Heart left ventricle (tissue), 13 donors: ENCODE measurements around the gene MAGEH1.

Source experiments
- CTCF ChIP-seq, 12 donors: fragments of 200-600 bp; sonication (generic) in 4 of 12; IDR thresholded peaks; one replicate each; pipeline versions ENCODE4 v1.5.0 to v1.8.0; 2018 to 2022; ENCODE audit warnings: antibody characterized with exemption in 12 of 12, mild to moderate bottlenecking in 5 of 12
- POLR2A ChIP-seq, 2 donors: fragments of 450-650 bp; IDR thresholded peaks; one replicate each; pipeline ENCODE4 v1.6.1; 2017; ENCODE audit warnings: antibody characterized with exemption in 2 of 2, mild to moderate bottlenecking in 2 of 2, moderate library complexity in 2 of 2
- donor health status: ischemic (EF 13 %, LVEDD 7.1; RV severe dilation, severe dysfunction).
- donor health status: DM: no; HTN: yes; CAD: no.
- donor health status: DM: no; HTN: no; CAD: no.
- donor health status: ischemic (EF 25% LVEDD 6.9; RV normal size, moderate dysfunction).
- donor health status: ischemic (EF 25% LVEDD 5.7; RV mildly dilated, moderate dysfunction).
- donor health status: ischemic (EF 35%, LVEDD 5.7; RV mildly dilated, moderate dysfunction).
- donor health status: nonischemic (EF 11% LVEDD 7.7; RV severe dilation, severe dysfunction).
- donor health status: DM: yes; HTN: yes; CAD: no.
- donor health status: PGD.
- donor health status: ischemic (EF 29% LVEDD 5.4; RV normal size, mild dysfunction).
- donor health status: nonischemic (EF 23%, LVEDD 6.1; RV moderate dilation, normal function).

- TF ChIP-seq CTCF (IDR thresholded peaks at IDR 0.05), result no peak
- no peak for TF ChIP-seq POLR2A (IDR thresholded peaks at IDR 0.05)
Observed at GRCh38 chrX:55487143-55487542, 35.2 kb downstream of the MAGEH1 start.
